Ectodermal cell (in vitro differentiated cells): ENCODE results near the gene ARMC5.

Experiments used
- H3K27ac ChIP-seq: 2 replicates; pipeline ENCODE4 v1.7.0; 2013; ENCODE audit warnings: mild to moderate bottlenecking, low read depth, low read length; ENCODE audit not compliant: insufficient read depth, poor library complexity, severe bottlenecking
- H3K27me3 ChIP-seq: 2 replicates; pipeline ENCODE4 v1.7.0; 2013; ENCODE audit warnings: mild to moderate bottlenecking, low read length; ENCODE audit not compliant: insufficient read depth, control insufficient read depth, poor library complexity, severe bottlenecking
- H3K36me3 ChIP-seq: one replicate; pipeline ENCODE4 v1.7.0; 2013; ENCODE audit warnings: low read length; ENCODE audit not compliant: control insufficient read depth, insufficient read depth
- H3K4me1 ChIP-seq: one replicate; pipeline ENCODE4 v1.7.0; 2013; ENCODE audit warnings: low read length; ENCODE audit not compliant: control insufficient read depth, insufficient read depth
- H3K4me3 ChIP-seq: 2 replicates; pipeline ENCODE4 v1.7.0; 2013; ENCODE audit warnings: low read depth, low read length, control low read depth; ENCODE audit not compliant: insufficient read depth
- H3K9me3 ChIP-seq: 2 replicates; pipeline ENCODE4 v1.7.0; 2013; ENCODE audit warnings: mild to moderate bottlenecking, low read length, moderate library complexity; ENCODE audit not compliant: control insufficient read depth
- WGBS, 2 experiments: methylation state at CpG; one replicate each; pipeline ENCODE4 v1.1.7; 2013; ENCODE audit warnings: missing lambda C conversion rate in 2 of 2; 5-methylcytosine and 5-hydroxymethylcytosine counted together

ARMC5 gene

DNA sequence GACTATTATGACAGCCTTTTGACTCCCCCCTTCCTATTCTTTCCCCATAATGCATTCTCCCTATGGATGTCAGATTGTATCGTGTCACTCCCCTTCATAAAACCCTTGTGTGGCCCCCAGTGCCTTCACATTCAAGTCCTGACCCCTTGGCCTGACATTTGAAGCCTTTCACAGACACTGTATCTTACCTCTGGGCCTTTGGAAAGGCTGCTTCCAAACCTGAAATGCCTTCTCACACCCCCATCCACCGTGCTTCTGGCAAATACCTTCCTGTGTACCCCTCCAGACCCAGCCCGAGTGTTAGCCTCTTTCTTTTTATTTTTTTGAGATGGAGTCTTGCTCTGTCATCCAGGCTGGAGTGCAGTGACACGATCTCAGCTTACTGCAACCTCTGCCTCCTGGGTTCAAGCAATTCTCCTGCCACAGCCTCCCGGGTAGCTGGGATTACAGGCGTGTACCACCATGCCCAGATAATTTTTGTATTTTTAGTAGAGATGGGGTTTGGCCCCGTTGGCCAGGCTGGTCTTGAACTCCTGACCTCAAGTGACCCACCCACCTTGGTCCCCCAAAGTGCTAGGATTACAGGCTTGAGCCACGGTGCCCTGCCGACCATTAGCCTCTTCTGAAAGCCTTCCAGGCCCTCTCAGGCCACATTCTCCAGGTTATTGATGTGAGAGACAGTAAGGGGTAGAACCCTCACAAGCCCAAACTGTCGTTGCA, 2.1 kb downstream of the ARMC5 start:
- H3K4me3 ChIP-seq = no peak overlapping the region
- no peaks in the 10 kb centered on the region for H3K27me3 ChIP-seq
- peaks cover 14% of the 10 kb centered on the region for H3K4me1 ChIP-seq
- H3K36me3 ChIP-seq = no peaks in the 10 kb centered on the region
- WGBS, 2 experiments = 91 to 92% methylated on average over 10 of the region's 10 CpGs
- no peak overlapping the region for H3K27ac ChIP-seq
- H3K9me3 ChIP-seq = no peaks in the 10 kb centered on the region

DNA sequence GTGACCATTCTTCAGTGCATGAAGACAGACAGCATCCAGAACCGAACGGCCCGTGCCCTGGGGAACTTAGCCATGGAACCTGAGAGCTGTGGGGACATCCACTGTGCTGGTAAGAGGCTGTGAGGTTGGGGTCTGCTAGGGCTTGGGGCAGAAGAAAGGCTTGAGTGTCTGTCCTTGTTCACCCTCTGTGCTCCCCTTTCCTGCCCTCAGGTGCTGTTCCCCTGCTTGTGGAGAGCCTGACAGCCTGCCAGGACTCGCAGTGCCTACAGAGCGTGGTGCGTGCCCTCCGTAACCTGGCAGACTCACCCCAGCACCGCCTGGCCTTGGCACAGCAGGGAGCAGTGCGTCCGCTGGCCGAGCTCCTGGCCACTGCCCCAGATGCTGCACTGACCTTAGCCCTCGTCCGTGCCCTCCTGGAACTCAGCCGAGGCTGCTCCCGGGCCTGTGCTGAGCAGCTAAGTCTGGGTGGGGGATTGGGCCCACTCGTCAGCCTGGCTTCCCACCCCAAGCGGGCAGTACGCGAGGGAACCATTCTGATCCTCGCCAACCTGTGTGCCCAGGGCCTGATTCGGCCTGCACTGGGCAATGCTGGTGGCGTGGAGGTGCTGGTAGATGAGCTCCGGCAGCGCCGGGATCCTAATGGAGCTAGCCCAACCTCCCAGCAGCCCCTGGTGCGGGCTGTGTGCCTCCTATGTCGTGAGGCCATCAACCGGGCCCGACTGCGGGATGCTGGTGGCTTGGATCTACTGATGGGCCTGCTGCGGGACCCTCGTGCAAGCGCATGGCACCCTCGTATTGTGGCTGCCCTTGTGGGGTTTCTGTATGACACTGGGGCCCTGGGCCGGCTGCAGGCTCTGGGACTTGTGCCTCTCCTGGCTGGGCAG, 2.9 kb downstream of the ARMC5 start:
- WGBS, 2 experiments = 94% methylated on average over 35 of the region's 35 CpGs

DNA sequence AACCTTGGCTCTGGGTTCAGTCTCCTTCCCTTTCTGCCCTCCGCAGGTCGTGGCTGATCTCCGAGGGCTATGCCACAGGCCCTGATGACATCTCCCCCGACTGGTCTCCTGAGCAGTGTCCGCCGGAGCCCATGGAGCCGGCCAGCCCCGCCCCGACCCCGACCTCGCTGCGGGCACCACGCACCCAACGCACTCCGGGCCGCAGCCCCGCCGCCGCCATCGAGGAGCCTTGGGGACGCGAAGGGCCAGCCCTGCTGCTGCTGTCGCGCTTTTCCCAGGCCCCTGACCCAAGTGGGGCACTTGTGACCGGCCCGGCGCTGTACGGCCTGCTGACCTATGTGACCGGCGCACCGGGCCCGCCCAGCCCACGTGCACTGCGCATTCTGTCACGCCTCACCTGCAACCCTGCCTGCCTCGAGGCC, 5.1 kb downstream of the ARMC5 start:
- no peak overlapping the region for H3K4me3 ChIP-seq
- H3K9me3 ChIP-seq = no peaks in the 10 kb centered on the region
- H3K4me1 ChIP-seq = no peaks in the 10 kb centered on the region
- no peaks in the 10 kb centered on the region for H3K27me3 ChIP-seq
- WGBS, 2 experiments = 94 to 95% methylated on average over 36 of the region's 36 CpGs
- no peaks in the 10 kb centered on the region for H3K36me3 ChIP-seq
- no peak overlapping the region for H3K27ac ChIP-seq

More for the DNA sequence above, 2.9 kb downstream of the ARMC5 start:
- no peaks in the 10 kb centered on the region for H3K27me3 ChIP-seq
- H3K36me3 ChIP-seq = no peaks in the 10 kb centered on the region
- H3K4me1 ChIP-seq = peaks cover 10% of the 10 kb centered on the region
- no peak overlapping the region for H3K27ac ChIP-seq
- H3K9me3 ChIP-seq = no peaks in the 10 kb centered on the region
- no peak overlapping the region for H3K4me3 ChIP-seq

GRCh38 chr16:31464781-31465260, 5.5 kb downstream of the ARMC5 start:
- H3K27ac ChIP-seq = no peak overlapping the region
- H3K36me3 ChIP-seq = no peaks in the 10 kb centered on the region
- H3K27me3 ChIP-seq = no peaks in the 10 kb centered on the region
- no peaks in the 10 kb centered on the region for H3K4me1 ChIP-seq
- no peaks in the 10 kb centered on the region for H3K9me3 ChIP-seq
- H3K4me3 ChIP-seq = no peak overlapping the region
- 93% methylated on average over 17 of the region's 17 CpGs for WGBS, 2 experiments

DNA sequence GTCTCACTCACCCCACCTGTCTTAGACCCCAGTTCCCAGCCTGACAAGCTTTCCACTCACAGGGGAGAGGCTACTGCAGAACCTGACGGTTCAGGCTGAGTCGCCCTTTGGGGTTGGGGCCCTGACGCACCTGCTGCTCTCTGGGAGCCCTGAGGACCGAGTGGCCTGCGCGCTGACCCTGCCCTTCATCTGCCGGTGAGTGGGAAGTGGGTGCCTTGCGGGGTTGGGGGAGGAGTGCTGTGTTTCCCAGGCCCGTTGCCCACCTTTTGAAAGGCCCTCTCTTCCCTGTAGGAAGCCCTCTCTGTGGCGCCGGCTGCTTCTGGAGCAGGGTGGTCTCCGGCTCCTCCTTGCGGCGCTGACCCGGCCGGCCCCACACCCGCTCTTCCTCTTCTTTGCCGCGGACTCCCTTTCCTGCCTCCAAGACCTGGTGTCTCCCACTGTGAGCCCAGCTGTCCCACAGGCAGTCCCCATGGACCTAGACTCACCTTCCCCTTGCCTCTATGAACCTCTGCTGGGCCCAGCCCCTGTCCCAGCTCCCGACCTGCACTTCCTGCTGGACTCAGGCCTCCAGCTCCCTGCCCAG, 6.6 kb downstream of the ARMC5 start:
- Histone ChIP-seq H3K9me3 (no peaks in the 10 kb centered on the region), H3K36me3 (no peaks in the 10 kb centered on the region), H3K27ac (no peak overlapping the region), H3K4me3 (no peak overlapping the region), H3K4me1 (no peaks in the 10 kb centered on the region), H3K27me3 (peaks cover 3% of the 10 kb centered on the region)
- WGBS, 2 experiments = 94 to 95% methylated on average over 20 of the region's 20 CpGs

GRCh38 chr16:31466381-31466841, 7.1 kb downstream of the ARMC5 start:
- H3K27ac ChIP-seq = no peak overlapping the region
- peaks cover under 1% of the 10 kb centered on the region for H3K4me1 ChIP-seq
- no peak overlapping the region for H3K4me3 ChIP-seq
- no peaks in the 10 kb centered on the region for H3K9me3 ChIP-seq
- 94 to 96% methylated on average over 18 of the region's 18 CpGs for WGBS, 2 experiments
- H3K27me3 ChIP-seq = peaks cover 8% of the 10 kb centered on the region
- no peaks in the 10 kb centered on the region for H3K36me3 ChIP-seq

- Histone ChIP-seq H3K27me3 (peaks cover 16% of the 10 kb centered on the region), H3K4me3 (no peak overlapping the region), H3K36me3 (no peaks in the 10 kb centered on the region), H3K4me1 (peaks cover 5% of the 10 kb centered on the region), H3K9me3 (no peaks in the 10 kb centered on the region), H3K27ac (no peak overlapping the region)
- WGBS, 2 experiments = 81 to 85% methylated on average over 3 of the region's 5 CpGs
Observed at GRCh38 chr16:31467151-31467773, 8.0 kb downstream of the ARMC5 start.

DNA sequence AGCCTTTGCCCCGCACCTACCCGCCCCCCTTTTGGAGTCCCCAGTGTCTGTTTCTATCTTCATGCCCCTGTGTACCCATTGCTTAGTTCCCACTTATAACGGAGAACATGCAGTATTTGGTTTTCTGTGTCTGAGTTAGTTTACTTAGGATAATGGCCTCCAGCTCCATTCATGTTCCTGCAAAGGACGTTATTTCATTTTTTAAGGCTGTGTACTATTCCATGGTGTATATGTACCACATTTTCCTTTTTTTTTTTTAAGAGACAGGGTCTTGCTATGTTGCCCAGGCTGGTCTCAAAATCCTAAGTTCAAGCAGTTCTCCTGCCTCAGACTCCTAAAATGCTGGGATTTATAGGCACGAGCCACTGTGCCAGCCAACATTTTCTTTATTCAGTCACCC, 8.6 kb downstream of the ARMC5 start:
- Histone ChIP-seq H3K27ac (no peak overlapping the region), H3K27me3 (peaks cover 22% of the 10 kb centered on the region), H3K36me3 (no peaks in the 10 kb centered on the region), H3K4me1 (peaks cover 5% of the 10 kb centered on the region), H3K4me3 (no peak overlapping the region), H3K9me3 (no peaks in the 10 kb centered on the region)
- WGBS, 2 experiments = 92 to 93% methylated on average over 4 to 5 of the region's 5 CpGs

- 84 to 90% methylated on average over 3 of the region's 3 CpGs for WGBS, 2 experiments
- no peak overlapping the region for H3K27ac ChIP-seq
- peaks cover 5% of the 10 kb centered on the region for H3K4me1 ChIP-seq
- H3K27me3 ChIP-seq = peaks cover 44% of the 10 kb centered on the region
- H3K4me3 ChIP-seq = no peak overlapping the region
- no peaks in the 10 kb centered on the region for H3K36me3 ChIP-seq
- no peaks in the 10 kb centered on the region for H3K9me3 ChIP-seq
Observed at GRCh38 chr16:31470615-31471014, 11.3 kb downstream of the ARMC5 start.
